Astrocyte of the spinal cord (primary cell): ENCODE results near the gene NTF4.

ENCODE experiments used
- DNase-seq: peaks from one replicate; pipeline ENCODE4 v3.0.0; 2011; ENCODE audit warnings: low read depth, low spot score
- H3K4me3 ChIP-seq: 2 replicates; pipeline ENCODE4 v1.5.1; 2011; ENCODE audit warnings: low read depth, mild to moderate bottlenecking, low read length, moderate library complexity
- CTCF ChIP-seq: IDR thresholded peaks from 2 replicates; pipeline ENCODE4 v1.5.1; 2012; ENCODE audit warnings: low read depth, mild to moderate bottlenecking, low read length, inconsistent platforms
- in situ Hi-C: cut with HindIII; loops from 2 replicates; pipeline ENCODE4 v1.10.0; 2017; ENCODE audit warnings: low sequenced_read_pairs

The NTF4 gene

GRCh38 chr19:49016067-49016839, 48.4 kb downstream of the NTF4 start:
- no peak overlapping the region for H3K4me3 ChIP-seq
- TF ChIP-seq CTCF = no peak
- no peak for DNase-seq
- in situ Hi-C loops = no loop called here

DNA sequence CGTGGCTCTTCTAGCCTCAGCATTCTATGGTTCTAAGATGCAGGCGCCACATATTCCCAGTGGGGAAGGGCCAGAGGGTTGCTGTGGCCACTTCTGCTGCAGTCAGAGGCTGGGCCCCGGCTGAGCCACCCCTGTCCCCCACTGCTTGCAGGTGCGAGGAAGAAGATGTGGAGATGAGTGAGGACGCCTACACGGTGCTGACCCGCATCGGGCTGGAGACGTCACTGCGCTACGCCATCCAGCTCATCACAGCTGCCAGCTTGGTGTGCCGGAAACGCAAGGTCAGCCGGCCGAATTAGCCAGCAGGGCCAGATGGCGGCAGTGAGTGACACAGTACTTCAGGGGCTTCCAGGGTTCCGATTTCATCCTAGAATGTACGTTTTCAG, 49.8 kb downstream of the NTF4 start:
- H3K4me3 ChIP-seq = no peak overlapping the region
- no peak for TF ChIP-seq CTCF
- DNase-seq = no peak
- in situ Hi-C loops = no loop called here

GRCh38 chr19:49014123-49014869, 50.3 kb downstream of the NTF4 start:
- TF ChIP-seq CTCF = no peak
- no peak overlapping the region for H3K4me3 ChIP-seq
- DNase-seq = no peak
- in situ Hi-C loops = no loop called here

DNA sequence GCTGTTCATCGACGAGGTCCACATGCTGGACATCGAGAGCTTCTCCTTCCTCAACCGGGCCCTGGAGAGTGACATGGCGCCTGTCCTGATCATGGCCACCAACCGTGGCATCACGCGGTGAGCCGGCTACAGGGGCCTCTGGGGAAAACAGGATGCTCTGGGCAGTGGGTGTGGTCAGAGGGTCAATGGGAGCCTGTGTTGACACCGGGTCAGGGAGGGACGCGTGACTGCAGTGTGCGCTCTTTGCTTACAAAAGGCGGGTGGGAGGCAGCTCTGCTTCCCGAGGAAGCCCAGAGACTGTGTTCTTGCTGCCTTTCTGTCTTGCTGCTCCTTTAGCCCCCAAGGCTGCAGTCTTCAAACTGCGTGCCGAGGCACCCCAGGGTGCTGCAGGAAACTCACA, 53.4 kb downstream of the NTF4 start:
- H3K4me3 ChIP-seq = no peak overlapping the region
- no peak for DNase-seq
- in situ Hi-C loops = no loop called here
- no peak for TF ChIP-seq CTCF
